Adrenal gland (tissue), 5 donors: ENCODE results near the gene SLC9A4.

Source experiments
- CTCF ChIP-seq, 6 experiments: fragments of 450-650 bp in 4 of 6; fragments of 200-600 bp in 2 of 6; sonication (generic) in 1 of 6; IDR thresholded peaks; 1 replicate in 5 of 6; 2 replicates in 1 of 6; pipeline versions ENCODE4 v1.5.1 to v1.8.0; 2016 to 2021; ENCODE audit warnings: antibody characterized with exemption in 6 of 6, mild to moderate bottlenecking in 2 of 6, moderate library complexity in 1 of 6
- POLR2A ChIP-seq, 2 donors: fragments of 450-650 bp; IDR thresholded peaks; one replicate each; pipeline ENCODE4 v1.6.1; 2017; ENCODE audit warnings: antibody characterized with exemption in 2 of 2, mild to moderate bottlenecking in 2 of 2, moderate library complexity in 1 of 2
- donor health status: DM: no; HTN: no; CAD: no.

- TF ChIP-seq POLR2A (IDR thresholded peaks at IDR 0.05), result no peak
- TF ChIP-seq CTCF (IDR thresholded peaks at IDR 0.05), result no peak
Measured at GRCh38 chr2:102438111-102438510, 34.9 kb upstream of the SLC9A4 start.
